RPMI8226 (cell line): ENCODE results near the gene SPTLC3.

ENCODE experiments used
- DNase-seq: peaks from one replicate; pipeline ENCODE4 v3.0.0-alpha.2; 2015

The SPTLC3 gene

GRCh38 chr20:12987261-12987660 is 21.5 kb upstream of the SPTLC3 start:
- no peak for DNase-seq

DNA sequence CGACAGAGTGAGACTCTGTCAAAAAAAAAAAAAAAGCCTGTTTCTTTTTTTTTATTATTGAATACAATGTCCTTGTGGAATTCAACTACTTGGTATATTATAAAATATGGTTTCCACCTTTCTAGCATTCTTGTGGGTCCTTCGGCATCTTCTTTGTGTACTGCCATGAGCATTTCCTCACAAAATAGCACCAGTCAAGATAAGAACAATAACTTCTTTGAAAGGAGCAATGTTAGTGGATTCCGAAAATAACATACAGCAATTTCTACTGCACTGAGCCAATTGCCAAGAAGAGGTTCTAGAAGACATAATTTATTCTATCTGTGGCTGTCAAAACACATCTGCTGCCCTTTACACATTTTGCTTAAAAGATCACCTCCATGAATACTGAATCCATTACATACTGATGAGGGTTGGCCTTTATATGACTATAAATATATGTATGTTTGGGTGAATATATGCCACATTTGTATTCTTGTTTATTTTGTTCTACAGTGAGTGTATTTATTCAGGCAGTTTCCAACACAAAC is 19.1 kb upstream of the SPTLC3 start:
- DNase-seq = no peak

DNA sequence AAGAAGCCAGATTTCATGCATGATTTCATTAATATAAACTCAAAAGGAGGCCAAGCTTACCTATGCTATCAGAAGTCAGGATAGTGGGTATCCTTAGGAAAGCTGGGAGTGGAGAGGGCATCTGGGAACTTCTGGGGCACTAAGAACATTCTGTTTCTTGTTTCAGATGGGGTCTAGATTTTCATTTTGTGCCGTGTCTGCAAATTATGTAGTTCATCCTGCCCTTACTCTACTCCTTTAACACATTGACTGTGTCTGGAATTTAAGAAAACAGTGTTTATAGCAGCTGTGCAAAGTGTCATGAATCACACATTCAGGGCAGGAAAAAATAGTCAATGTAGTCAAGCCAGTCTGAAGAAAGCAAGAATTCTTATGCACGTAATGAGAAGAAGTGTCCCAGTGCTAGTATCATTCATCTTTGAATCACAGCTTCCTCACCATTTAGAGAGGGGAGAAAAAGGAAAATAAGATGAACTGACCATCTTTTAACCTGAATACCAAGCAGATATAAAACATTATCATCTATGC is 11.6 kb upstream of the SPTLC3 start:
- no peak for DNase-seq

DNA sequence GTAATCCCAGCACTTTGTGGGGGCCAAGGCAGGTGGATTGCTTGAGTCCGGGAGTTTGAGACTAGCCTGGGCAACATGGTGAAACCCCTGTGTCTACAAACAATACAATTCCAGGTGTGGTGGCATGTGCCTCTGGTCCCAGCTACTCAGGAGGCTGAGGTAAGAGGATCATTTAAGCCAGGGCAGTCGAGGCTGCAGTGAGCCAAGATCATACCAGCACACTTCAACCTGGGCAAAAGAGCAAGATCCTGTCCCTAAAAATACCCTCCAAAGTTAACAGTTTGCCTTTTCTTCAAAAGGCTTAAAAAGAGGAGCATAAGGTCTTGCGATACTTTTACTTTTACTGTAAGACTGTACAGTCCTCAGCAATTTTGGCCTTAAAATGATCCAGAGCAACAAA is 10.7 kb upstream of the SPTLC3 start:
- DNase-seq = no peak

- DNase-seq = no peak
Measured at GRCh38 chr20:12999201-12999600, 9.6 kb upstream of the SPTLC3 start.

DNA sequence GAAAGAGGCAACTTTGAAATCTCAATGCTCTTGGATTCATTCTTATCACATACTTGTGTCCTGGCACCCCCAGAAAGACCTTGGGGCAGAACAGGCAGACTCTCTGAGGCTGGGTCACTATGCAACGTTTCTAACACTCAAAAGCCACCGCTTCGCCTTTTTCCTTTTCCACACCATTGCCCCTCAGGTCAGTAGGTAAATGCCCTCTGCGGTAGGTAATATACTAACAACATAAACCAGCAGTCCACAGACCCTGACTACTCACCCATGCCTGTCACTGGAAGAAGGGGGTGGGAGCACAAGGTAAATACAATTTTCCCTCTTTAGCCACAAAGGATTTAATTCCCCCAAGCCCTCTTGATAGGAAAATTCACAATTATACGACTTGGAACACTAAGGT is 6.5 kb upstream of the SPTLC3 start:
- no peak for DNase-seq

- no peak for DNase-seq
Measured at GRCh38 chr20:13006825-13007224, 1.9 kb upstream of the SPTLC3 start.

DNA sequence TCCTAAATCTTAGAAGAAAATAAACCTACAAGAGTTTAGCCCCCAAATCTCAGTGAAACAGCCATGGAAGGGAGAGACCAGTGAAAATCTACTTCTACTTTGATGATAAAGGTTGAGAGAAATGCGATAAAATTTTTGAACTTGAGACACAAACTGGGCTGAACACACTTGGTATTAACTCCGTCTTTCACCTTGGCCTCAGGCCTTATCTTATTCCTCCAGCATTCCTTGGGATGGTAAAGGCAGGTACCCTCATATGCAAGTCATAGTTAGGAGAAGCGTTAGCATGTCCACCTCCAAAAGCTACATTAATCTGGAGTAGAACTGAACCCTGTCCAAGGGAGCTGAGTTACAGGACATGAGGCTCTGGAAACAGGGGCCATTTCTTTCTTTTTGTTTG is 1.2 kb upstream of the SPTLC3 start:
- DNase-seq = no peak

DNA sequence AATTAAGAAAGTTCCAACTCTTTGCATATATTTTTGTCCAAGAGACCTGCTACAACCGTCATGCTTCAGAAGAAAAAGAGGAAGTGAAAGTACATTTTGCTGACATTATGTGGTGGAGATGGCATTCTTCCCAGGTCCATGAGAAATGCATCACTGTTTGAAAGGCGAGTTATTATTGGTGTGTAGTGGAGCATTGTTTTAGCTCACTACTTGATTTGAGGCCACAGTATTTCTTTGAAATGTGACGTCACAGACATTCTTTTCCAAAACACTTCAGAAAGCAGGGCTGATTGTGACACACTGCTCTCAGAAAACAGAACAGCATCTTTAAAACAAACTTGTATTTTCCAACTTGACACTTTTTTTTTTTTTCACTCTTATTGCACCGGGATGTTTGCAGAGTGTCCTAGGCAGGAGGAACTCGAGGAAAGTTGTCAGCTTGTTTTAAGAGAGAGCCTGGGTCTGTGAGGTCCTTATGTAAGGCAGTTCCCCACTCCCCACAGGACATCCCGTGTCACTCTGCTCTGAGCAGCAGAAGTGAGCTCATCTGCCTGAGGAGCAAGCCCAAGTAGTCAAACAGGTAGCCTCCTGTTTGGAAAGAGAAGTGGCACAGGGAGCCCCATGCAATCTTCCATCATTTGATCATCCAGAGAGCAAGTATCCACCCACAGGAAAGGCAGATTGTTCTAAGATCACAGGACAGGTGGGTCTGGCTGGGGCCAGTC is 1.1 kb downstream of the SPTLC3 start:
- peak; percentile 94 for DNase-seq

DNA sequence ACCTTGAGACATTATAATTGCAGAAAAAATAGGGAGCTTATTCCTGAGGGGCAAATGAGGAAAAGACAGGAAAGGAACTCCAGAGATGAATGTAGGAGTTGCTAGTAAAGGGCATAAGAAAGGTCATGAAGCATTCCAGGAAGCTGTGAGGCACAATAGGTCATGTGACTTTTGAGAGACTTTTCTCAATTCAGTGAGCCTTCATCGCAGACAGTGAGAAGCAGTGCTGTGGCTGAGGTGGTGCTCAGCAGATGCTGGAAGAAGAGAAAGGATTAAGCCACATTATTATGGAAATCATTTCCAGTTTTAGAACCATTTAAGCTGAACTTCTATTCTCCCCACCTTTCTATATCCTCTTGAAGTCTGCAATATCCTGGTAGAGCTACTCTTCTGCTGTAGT is 4.1 kb downstream of the SPTLC3 start:
- DNase-seq = no peak

GRCh38 chr20:13013411-13013810 is 4.6 kb downstream of the SPTLC3 start:
- DNase-seq = no peak

DNA sequence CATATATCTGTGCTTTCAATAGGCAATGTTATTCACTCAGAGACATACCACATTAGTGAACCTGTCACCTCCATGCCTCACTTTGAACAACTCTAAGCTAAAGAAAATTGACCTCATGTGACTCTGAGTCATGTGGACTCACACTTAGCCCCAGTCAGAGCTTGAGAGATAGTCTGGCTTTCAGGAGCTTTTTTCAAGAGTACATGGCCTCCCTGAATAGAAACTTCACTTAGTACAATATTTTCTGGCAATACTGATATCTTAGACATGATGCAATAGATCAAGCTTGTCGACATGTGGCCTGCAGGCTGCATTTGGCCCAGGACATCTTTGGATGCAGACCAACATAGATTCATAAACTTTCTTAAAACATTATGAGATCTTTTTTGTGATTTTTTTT is 8.5 kb downstream of the SPTLC3 start:
- no peak for DNase-seq

- no peak for DNase-seq
Measured at GRCh38 chr20:13017883-13018535, 9.2 kb downstream of the SPTLC3 start.

GRCh38 chr20:13021205-13021970 is 12.6 kb downstream of the SPTLC3 start:
- no peak for DNase-seq

DNA sequence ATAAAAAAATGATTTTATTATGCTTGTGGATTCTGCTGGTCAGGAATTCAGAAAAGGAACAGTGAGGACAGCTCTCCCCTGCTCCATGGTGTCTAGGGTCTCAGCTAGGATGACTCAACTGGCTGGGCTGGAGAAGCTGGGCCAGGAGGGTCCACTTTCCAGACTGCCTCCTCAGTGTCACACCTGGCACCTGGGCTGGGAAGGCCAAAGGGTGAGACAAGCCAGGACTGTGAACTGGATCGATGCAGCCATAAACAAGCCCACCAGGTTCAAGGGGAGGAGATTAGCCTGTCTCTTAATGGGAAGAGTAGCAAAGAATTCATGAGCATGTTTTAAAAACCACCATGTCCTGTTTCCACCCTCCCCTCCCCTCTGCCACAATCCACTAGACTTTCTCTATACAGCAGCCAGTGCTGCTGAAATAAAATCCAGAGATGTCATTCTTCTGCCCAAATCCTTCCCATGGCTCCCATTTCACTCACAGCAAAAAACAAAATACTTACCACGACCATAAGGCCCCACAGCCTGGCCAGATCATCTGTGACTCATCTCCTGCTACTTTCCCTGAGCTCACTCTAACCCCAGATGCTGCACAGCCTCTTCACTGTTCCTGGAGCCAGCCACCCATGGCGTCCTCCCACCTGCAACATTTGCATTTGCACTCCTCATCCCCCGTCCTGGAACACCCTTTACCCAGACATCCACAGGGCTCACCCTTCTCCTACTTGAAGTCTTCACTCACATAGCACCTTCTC is 13.8 kb downstream of the SPTLC3 start:
- no peak for DNase-seq

GRCh38 chr20:13024596-13024995 is 15.8 kb downstream of the SPTLC3 start:
- no peak for DNase-seq

- no peak for DNase-seq
Measured at GRCh38 chr20:13025181-13025580, 16.4 kb downstream of the SPTLC3 start.

- DNase-seq = no peak
Measured at GRCh38 chr20:13028001-13028400, 19.2 kb downstream of the SPTLC3 start.

DNA sequence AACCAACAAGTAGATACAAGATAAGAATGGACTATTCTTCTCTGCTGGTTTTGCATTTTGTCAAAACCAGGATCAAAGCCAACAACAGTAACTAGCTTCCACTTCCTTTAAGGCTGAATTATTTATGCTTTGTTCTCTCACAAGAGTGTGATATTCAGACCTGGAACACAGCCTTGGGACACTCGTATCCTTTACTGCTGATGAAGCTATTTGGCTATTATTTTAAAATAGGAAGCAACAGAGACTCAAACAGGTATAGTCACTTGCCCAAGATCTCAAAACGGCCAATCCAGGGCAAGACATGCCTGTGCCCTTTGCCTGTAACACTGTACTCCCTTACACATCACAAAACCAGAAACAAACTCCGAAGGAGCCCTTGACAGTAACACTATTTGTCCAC is 19.9 kb downstream of the SPTLC3 start:
- DNase-seq = no peak

GRCh38 chr20:13029687-13030375 is 21.1 kb downstream of the SPTLC3 start:
- no peak for DNase-seq

- no peak for DNase-seq
Measured at GRCh38 chr20:13031751-13032150, 23.0 kb downstream of the SPTLC3 start.

- no peak for DNase-seq
Measured at GRCh38 chr20:13034115-13034514, 25.3 kb downstream of the SPTLC3 start.
